HCT116 (cell line): Measurements from ENCODE around the gene VTI1A. TPM values are rescaled to one million over a fixed set of nuclear protein-coding genes. Genes with fewer than 3 reads are reported as not detected.

Experiments used
- ATAC-seq: fragments of 200-7000 bp; cut with Tn5 transposase; 2 replicates; pipeline ENCODE4 v1.9.1; 2020; ENCODE audit warnings: mild to moderate bottlenecking, moderate library complexity
- BruUV-seq: library from RNA; stranded (reverse); fragments of 400-500 nt; replicated peaks from 2 replicates; lab custom pipeline; 2021; lab: Mats Ljungman, UMichigan
- CTCF ChIA-PET: fragments of 300-600 bp; sonication (Branson Sonifier 250); formaldehyde crosslinking; loops from one replicate; lab custom pipeline; 2021; ENCODE audit warnings: antibody characterized with exemption; lab: Charles Lee
- POLR2A ChIA-PET: fragments of 300-600, 350-600 bp; sonication (Branson Sonifier 250); formaldehyde crosslinking; loops from one replicate; lab custom pipeline; 2021; ENCODE audit warnings: antibody characterized with exemption; lab: Charles Lee
- RAD21 ChIA-PET, 2 experiments: fragments of 300-600 bp; sonication (Branson Sonifier 250); formaldehyde crosslinking; loops; one replicate each; lab custom pipeline; 2023; ENCODE audit warnings: low total read pairs in 2 of 2; ENCODE audit not compliant: uncharacterized antibody in 2 of 2, unreplicated experiment in 2 of 2, low non-redundant PET in 1 of 2; lab: Charles Lee
- DNase-seq: peaks from one replicate; pipeline ENCODE4 v3.0.0-alpha.2; 2010; ENCODE audit warnings: low read depth, low spot score
- H2AFZ ChIP-seq: fragments of 200-600 bp; shearing (Covaris generic), sonication (generic); 2 replicates; pipeline ENCODE4 v1.6.1; 2017; ENCODE audit warnings: low read depth, mixed run types, mixed read lengths, antibody characterized with exemption, low read length; ENCODE audit not compliant: poor library complexity, severe bottlenecking
- H3K27ac ChIP-seq: 2 replicates; pipeline ENCODE4 v1.5.1; 2012; ENCODE audit warnings: low read depth, low read length
- H3K27me3 ChIP-seq: fragments of 200-600 bp; sonication (generic); 2 replicates; pipeline ENCODE4 v1.6.1; 2016; ENCODE audit warnings: mixed run types, low read length, mixed read lengths; ENCODE audit not compliant: insufficient read depth
- H3K36me3 ChIP-seq, 2 experiments: fragments of 200-500 bp in 1 of 2; fragments of 200-600 bp in 1 of 2; sonication (Bioruptor generic) in 1 of 2; sonication (generic) in 1 of 2; 2 replicates each; pipeline versions ENCODE4 v1.5.1 to v1.6.1; 2014 to 2016; ENCODE audit warnings: low read length in 2 of 2, inconsistent platforms in 1 of 2, mixed read lengths in 1 of 2, mixed run types in 1 of 2; ENCODE audit not compliant: insufficient read depth in 2 of 2, control insufficient read depth in 1 of 2
- H3K4me1 ChIP-seq, 2 experiments: fragments of 200-600 bp in 1 of 2; sonication (generic) in 1 of 2; 2 replicates each; pipeline versions ENCODE4 v1.5.1 to v1.6.1; 2012 to 2017; ENCODE audit warnings: low read length in 2 of 2, inconsistent platforms in 1 of 2, mild to moderate bottlenecking in 1 of 2, mixed read lengths in 1 of 2, mixed run types in 1 of 2, moderate library complexity in 1 of 2; ENCODE audit not compliant: insufficient read depth in 2 of 2, control insufficient read depth in 1 of 2
- H3K4me2 ChIP-seq: fragments of 200-600 bp; sonication (generic); 2 replicates; pipeline ENCODE4 v1.6.1; 2017; ENCODE audit warnings: mixed run types, low read length, mixed read lengths
- H3K4me3 ChIP-seq, 2 experiments: fragments of 200-600 bp in 1 of 2; sonication (generic) in 1 of 2; replicated peaks in 1 of 2; 2 replicates each; pipeline ENCODE4 v1.5.1; 2011 to 2016; ENCODE audit warnings: low read length in 2 of 2, control low read depth in 1 of 2, low read depth in 1 of 2, mild to moderate bottlenecking in 1 of 2, mixed read lengths in 1 of 2, mixed run types in 1 of 2
- H3K79me2 ChIP-seq: fragments of 200-600 bp; sonication (generic); 2 replicates; pipeline ENCODE4 v1.6.1; 2017; ENCODE audit warnings: mild to moderate bottlenecking, mixed run types, low read length, moderate library complexity, mixed read lengths; ENCODE audit not compliant: insufficient read depth
- H3K9ac ChIP-seq: fragments of 200-600 bp; sonication (generic); 2 replicates; pipeline ENCODE4 v1.6.1; 2016; ENCODE audit warnings: low read length, mixed read lengths
- H3K9me2 ChIP-seq: fragments of 200-600 bp; sonication (generic), shearing (Covaris generic); 2 replicates; pipeline ENCODE4 v1.6.1; 2017; ENCODE audit warnings: mixed run types, mild to moderate bottlenecking, moderate library complexity; ENCODE audit not compliant: insufficient read depth
- H3K9me3 ChIP-seq, 2 experiments: fragments of 200-500 bp in 1 of 2; fragments of 200-600 bp in 1 of 2; sonication (Bioruptor generic) in 1 of 2; sonication (generic) in 1 of 2; 2 replicates each; pipeline ENCODE4 v1.6.1; 2014 to 2017; ENCODE audit warnings: low read length in 2 of 2, mixed read lengths in 2 of 2, inconsistent platforms in 1 of 2, low read depth in 1 of 2, mild to moderate bottlenecking in 1 of 2, mixed run types in 1 of 2, moderate library complexity in 1 of 2; ENCODE audit not compliant: control insufficient read depth in 1 of 2, insufficient read depth in 1 of 2
- H4K20me1 ChIP-seq: fragments of 200-600 bp; sonication (generic), shearing (Covaris generic); 2 replicates; pipeline ENCODE4 v1.6.1; 2017; ENCODE audit warnings: mixed run types, mild to moderate bottlenecking, moderate library complexity; ENCODE audit not compliant: insufficient read depth
- CBX3 ChIP-seq: IDR thresholded peaks from 2 replicates; pipeline ENCODE4 v1.6.1; 2012; ENCODE audit warnings: low read depth
- CEBPB ChIP-seq: IDR thresholded peaks from 2 replicates; pipeline ENCODE4 v1.6.1; 2012; ENCODE audit warnings: low read depth
- EGR1 ChIP-seq: IDR thresholded peaks from 2 replicates; pipeline ENCODE4 v1.6.1; 2012; ENCODE audit warnings: low read depth
- ELF1 ChIP-seq: IDR thresholded peaks from 2 replicates; pipeline ENCODE4 v1.6.1; 2012; ENCODE audit warnings: low read depth, borderline replicate concordance
- EZH2 ChIP-seq: fragments of 200-600 bp; sonication (generic); IDR thresholded peaks from 2 replicates; pipeline ENCODE4 v1.6.1; 2017; ENCODE audit warnings: antibody characterized with exemption, mixed run types
- JUND ChIP-seq: IDR thresholded peaks from 2 replicates; pipeline ENCODE4 v1.6.1; 2012
- POLR2AphosphoS5 ChIP-seq: IDR thresholded peaks from 2 replicates; pipeline ENCODE4 v1.6.1; 2011; ENCODE audit warnings: mild to moderate bottlenecking, low read depth, low read length, moderate library complexity
- SIN3A ChIP-seq: IDR thresholded peaks from 2 replicates; pipeline ENCODE4 v1.6.1; 2012; ENCODE audit warnings: low read depth
- SP1 ChIP-seq: IDR thresholded peaks from 2 replicates; pipeline ENCODE4 v1.6.1; 2012; ENCODE audit warnings: low read depth
- TCF7L2 ChIP-seq: IDR thresholded peaks from 2 replicates; pipeline ENCODE4 v1.7.0; 2011; ENCODE audit warnings: borderline replicate concordance, inconsistent platforms; ENCODE audit not compliant: insufficient read depth, insufficient read length; ENCODE audit errors: extremely low read depth
- YY1 ChIP-seq: IDR thresholded peaks from 2 replicates; pipeline ENCODE4 v1.6.1; 2011; ENCODE audit warnings: low read length, low read depth, moderate library complexity, mild to moderate bottlenecking; ENCODE audit not compliant: insufficient replicate concordance; ENCODE audit errors: extremely low read depth
- ZFX ChIP-seq: fragments of 450-650 bp; IDR thresholded peaks from 2 replicates; pipeline ENCODE4 v1.6.1; 2017
- ZNF274 ChIP-seq: fragments of 200-500 bp; sonication (Bioruptor generic); IDR thresholded peaks from 2 replicates; pipeline ENCODE4 v1.6.1; 2014; ENCODE audit warnings: mild to moderate bottlenecking, low read depth, low read length, inconsistent platforms
- intact Hi-C: fragments of 100-400 bp; cut with micrococcal nuclease; formaldehyde crosslinking; loops from 2 replicates; pipeline ENCODE4 v1.10.0; 2022
- total RNA-seq: library from RNA; stranded (reverse); gene quantifications from one replicate; pipeline ENCODE4 v1.2.1, GENCODE V29; 2021; ENCODE audit not compliant: unreplicated experiment
- TF ChIP-seq, protein P1 (sequence below): IDR thresholded peaks from 2 replicates; pipeline ENCODE4 v1.6.1; 2012; ENCODE audit warnings: low read depth
- TF ChIP-seq, protein P2 (sequence below): IDR thresholded peaks from 2 replicates; pipeline ENCODE4 v1.6.1; 2012
- TF ChIP-seq, protein P3 (sequence below): IDR thresholded peaks from 2 replicates; pipeline ENCODE4 v1.6.1; 2012
- TF ChIP-seq, protein P4 (sequence below): IDR thresholded peaks from 2 replicates; pipeline ENCODE4 v1.6.1; 2011; ENCODE audit warnings: mild to moderate bottlenecking, low read length, moderate library complexity; ENCODE audit not compliant: insufficient replicate concordance; ENCODE audit errors: extremely low read depth

The VTI1A gene
- total RNA-seq, 1 experiment from 2014 or later: 80.7 TPM

DNA sequence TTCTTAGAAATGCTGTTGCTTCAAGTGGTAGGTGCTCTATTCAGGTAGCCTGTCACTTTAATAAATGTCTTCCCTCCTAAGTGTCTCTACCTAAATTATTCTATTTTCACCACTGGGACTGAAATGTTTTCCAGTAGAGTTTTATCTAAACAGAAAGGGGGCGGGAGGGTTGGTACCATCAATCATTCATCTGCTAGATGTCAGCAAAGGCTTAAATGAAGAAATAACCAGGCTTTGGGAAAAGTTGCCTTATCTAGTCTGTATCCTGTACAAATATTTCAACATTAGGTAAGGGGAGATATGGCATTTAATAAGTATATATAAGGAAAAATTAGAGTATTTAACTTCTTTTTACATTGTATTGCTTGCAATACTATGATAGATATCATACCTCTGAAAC lies 51.8 kb downstream of the VTI1A start:
- Histone ChIP-seq H3K4me1 (peaks cover 76 to 91% of the 10 kb centered on the region in 2 experiments), H3K4me3 (no peak overlapping the region), H3K27me3 (no peaks in the 10 kb centered on the region), H3K27ac (peak overlapping the region; percentile 57; the same call in 1 of the 2 replicates), H3K79me2 (peaks cover 95% of the 10 kb centered on the region), H3K9ac (no peak overlapping the region), H3K9me3 (no peaks in the 10 kb centered on the region), H3K4me2 (no peak overlapping the region; the same call in 1 of the 2 replicates), H3K9me2 (no peaks in the 10 kb centered on the region; the same call in 1 of the 2 replicates), H3K36me3 (0 out of 4 replicates have a peak, but pooled peaks cover 0 to 8% of the 10 kb centered on the region in 2 experiments), H2AFZ (no peak overlapping the region), H4K20me1 (no peaks in the 10 kb centered on the region)
- ChIA-PET RAD21 (no interaction called here), POLR2A (no interaction called here), CTCF (no interaction called here)
- ATAC-seq: no peak
- intact Hi-C loops: no loop called here
- TF ChIP-seq, protein P1, sequence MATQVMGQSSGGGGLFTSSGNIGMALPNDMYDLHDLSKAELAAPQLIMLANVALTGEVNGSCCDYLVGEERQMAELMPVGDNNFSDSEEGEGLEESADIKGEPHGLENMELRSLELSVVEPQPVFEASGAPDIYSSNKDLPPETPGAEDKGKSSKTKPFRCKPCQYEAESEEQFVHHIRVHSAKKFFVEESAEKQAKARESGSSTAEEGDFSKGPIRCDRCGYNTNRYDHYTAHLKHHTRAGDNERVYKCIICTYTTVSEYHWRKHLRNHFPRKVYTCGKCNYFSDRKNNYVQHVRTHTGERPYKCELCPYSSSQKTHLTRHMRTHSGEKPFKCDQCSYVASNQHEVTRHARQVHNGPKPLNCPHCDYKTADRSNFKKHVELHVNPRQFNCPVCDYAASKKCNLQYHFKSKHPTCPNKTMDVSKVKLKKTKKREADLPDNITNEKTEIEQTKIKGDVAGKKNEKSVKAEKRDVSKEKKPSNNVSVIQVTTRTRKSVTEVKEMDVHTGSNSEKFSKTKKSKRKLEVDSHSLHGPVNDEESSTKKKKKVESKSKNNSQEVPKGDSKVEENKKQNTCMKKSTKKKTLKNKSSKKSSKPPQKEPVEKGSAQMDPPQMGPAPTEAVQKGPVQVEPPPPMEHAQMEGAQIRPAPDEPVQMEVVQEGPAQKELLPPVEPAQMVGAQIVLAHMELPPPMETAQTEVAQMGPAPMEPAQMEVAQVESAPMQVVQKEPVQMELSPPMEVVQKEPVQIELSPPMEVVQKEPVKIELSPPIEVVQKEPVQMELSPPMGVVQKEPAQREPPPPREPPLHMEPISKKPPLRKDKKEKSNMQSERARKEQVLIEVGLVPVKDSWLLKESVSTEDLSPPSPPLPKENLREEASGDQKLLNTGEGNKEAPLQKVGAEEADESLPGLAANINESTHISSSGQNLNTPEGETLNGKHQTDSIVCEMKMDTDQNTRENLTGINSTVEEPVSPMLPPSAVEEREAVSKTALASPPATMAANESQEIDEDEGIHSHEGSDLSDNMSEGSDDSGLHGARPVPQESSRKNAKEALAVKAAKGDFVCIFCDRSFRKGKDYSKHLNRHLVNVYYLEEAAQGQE: no peak
- TF ChIP-seq SP1 (no peak), ZNF274 (no peak), EZH2 (no peak), TCF7L2 (no peak), ELF1 (no peak), JUND (no peak), POLR2AphosphoS5 (no peak), ZFX (no peak), EGR1 (no peak), CEBPB (no peak), CBX3 (no peak), YY1 (no peak), SIN3A (no peak)
- TF ChIP-seq, protein P2, sequence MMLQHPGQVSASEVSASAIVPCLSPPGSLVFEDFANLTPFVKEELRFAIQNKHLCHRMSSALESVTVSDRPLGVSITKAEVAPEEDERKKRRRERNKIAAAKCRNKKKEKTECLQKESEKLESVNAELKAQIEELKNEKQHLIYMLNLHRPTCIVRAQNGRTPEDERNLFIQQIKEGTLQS: no peak
- TF ChIP-seq, protein P3, sequence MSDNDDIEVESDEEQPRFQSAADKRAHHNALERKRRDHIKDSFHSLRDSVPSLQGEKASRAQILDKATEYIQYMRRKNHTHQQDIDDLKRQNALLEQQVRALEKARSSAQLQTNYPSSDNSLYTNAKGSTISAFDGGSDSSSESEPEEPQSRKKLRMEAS: no peak
- TF ChIP-seq, protein P4, sequence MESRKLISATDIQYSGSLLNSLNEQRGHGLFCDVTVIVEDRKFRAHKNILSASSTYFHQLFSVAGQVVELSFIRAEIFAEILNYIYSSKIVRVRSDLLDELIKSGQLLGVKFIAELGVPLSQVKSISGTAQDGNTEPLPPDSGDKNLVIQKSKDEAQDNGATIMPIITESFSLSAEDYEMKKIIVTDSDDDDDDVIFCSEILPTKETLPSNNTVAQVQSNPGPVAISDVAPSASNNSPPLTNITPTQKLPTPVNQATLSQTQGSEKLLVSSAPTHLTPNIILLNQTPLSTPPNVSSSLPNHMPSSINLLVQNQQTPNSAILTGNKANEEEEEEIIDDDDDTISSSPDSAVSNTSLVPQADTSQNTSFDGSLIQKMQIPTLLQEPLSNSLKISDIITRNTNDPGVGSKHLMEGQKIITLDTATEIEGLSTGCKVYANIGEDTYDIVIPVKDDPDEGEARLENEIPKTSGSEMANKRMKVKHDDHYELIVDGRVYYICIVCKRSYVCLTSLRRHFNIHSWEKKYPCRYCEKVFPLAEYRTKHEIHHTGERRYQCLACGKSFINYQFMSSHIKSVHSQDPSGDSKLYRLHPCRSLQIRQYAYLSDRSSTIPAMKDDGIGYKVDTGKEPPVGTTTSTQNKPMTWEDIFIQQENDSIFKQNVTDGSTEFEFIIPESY: no peak
- no peak for DNase-seq
- BruUV-seq: no TSS peak
